Urothelium cell line (cell line): ENCODE measurements around the gene KLHDC7A.
"Not testable (repeated sequence)": the region's sequence is repeated elsewhere in the genome, so short reads cannot be mapped to it uniquely, and the experiment has no call there.

Source experiments
- DNase-seq: peaks from one replicate; pipeline ENCODE4 v3.0.0; 2011; ENCODE audit warnings: low spot score, mixed read lengths
- FAIRE-seq: peaks from 2 replicates; lab custom pipeline; 2011; peaks lifted over from hg19 to GRCh38; lab: Jason Lieb, UNC

Gene KLHDC7A

GRCh38 chr1:18480315-18481189 lies at the start of gene KLHDC7A:
TSS of gene KLHDC7A (plus strand) at chr1:18480930. CDS start at chr1:18480982, 52 bp downstream.
- FAIRE-seq (peak; percentile 59), DNase-seq (peak; percentile 73)

- no peak for DNase-seq
- no peak for FAIRE-seq
Observed at GRCh38 chr1:18434041-18434440, 46.7 kb upstream of the KLHDC7A start.

GRCh38 chr1:18440385-18441226 lies 40.1 kb upstream of the KLHDC7A start:
- no peak for DNase-seq

GRCh38 chr1:18443587-18444520 lies 36.9 kb upstream of the KLHDC7A start:
- DNase-seq (no peak), FAIRE-seq (no peak)

More at GRCh38 chr1:18440385-18441226, 40.1 kb upstream of the KLHDC7A start:
- FAIRE-seq, result no peak

GRCh38 chr1:18444563-18444962 lies 36.2 kb upstream of the KLHDC7A start:
- FAIRE-seq (no peak), DNase-seq (no peak)

GRCh38 chr1:18446751-18447150 lies 34.0 kb upstream of the KLHDC7A start:
- no peak for FAIRE-seq

GRCh38 chr1:18447509-18448220 lies 33.1 kb upstream of the KLHDC7A start:
- DNase-seq (no peak), FAIRE-seq (peak; percentile 91)

More at GRCh38 chr1:18446751-18447150, 34.0 kb upstream of the KLHDC7A start:
- DNase-seq, result no peak

- FAIRE-seq (no peak), DNase-seq (no peak)
Observed at GRCh38 chr1:18448889-18449288, 31.8 kb upstream of the KLHDC7A start.

GRCh38 chr1:18452550-18452949 lies 28.2 kb upstream of the KLHDC7A start:
- FAIRE-seq (no peak), DNase-seq (peak; percentile 26)

GRCh38 chr1:18458133-18459092 lies 22.3 kb upstream of the KLHDC7A start:
- DNase-seq, result no peak
- no peak for FAIRE-seq

GRCh38 chr1:18461656-18462055 lies 19.1 kb upstream of the KLHDC7A start:
- DNase-seq (no peak), FAIRE-seq (no peak)

- FAIRE-seq, DNase-seq: not testable (repeated sequence)
Observed at GRCh38 chr1:18462517-18462916, 18.2 kb upstream of the KLHDC7A start.

- no peak for DNase-seq
- no peak for FAIRE-seq
Observed at GRCh38 chr1:18463063-18463462, 17.7 kb upstream of the KLHDC7A start.

GRCh38 chr1:18463984-18464664 lies 16.6 kb upstream of the KLHDC7A start:
- FAIRE-seq (no peak), DNase-seq (no peak)

GRCh38 chr1:18464665-18465050 lies 16.1 kb upstream of the KLHDC7A start:
- DNase-seq (no peak), FAIRE-seq (no peak)

- no peak for FAIRE-seq
- no peak for DNase-seq
Observed at GRCh38 chr1:18466676-18467075, 14.1 kb upstream of the KLHDC7A start.

- FAIRE-seq (no peak), DNase-seq (no peak)
Observed at GRCh38 chr1:18468570-18468969, 12.2 kb upstream of the KLHDC7A start.

GRCh38 chr1:18469514-18469913 lies 11.2 kb upstream of the KLHDC7A start:
- no peak for DNase-seq

More at GRCh38 chr1:18469514-18469913, 11.2 kb upstream of the KLHDC7A start:
- FAIRE-seq, result no peak
